ENCODE results near the gene PIANP.

The PIANP gene

GRCh38 chr12:6653987-6654386 lies 46.6 kb downstream of the PIANP start:
- no peak overlapping the region for H3K4me3 ChIP-seq (ENCODE audit: low read depth, low read length)
- no peaks in the 10 kb centered on the region for H3K9me3 ChIP-seq (ENCODE audit: control insufficient read depth, insufficient read depth, low read length)
- no peaks in the 10 kb centered on the region for H3K4me1 ChIP-seq (ENCODE audit: control insufficient read depth, insufficient read depth, low read length)
- H3K36me3 ChIP-seq (ENCODE audit: control insufficient read depth, insufficient read depth, low read length) = peaks cover 12% of the 10 kb centered on the region
- no peak overlapping the region for H3K9ac ChIP-seq (ENCODE audit: low read depth, low read length)
- no peaks in the 10 kb centered on the region for H3K27me3 ChIP-seq (ENCODE audit: control insufficient read depth, insufficient read depth, low read length)

GRCh38 chr12:6653342-6653741 lies 47.3 kb downstream of the PIANP start:
- peaks cover 12% of the 10 kb centered on the region for H3K36me3 ChIP-seq (ENCODE audit: control insufficient read depth, insufficient read depth, low read length)

GRCh38 chr12:6652391-6652790 lies 48.2 kb downstream of the PIANP start:
- Histone ChIP-seq H3K36me3 (ENCODE audit: control insufficient read depth, insufficient read depth, low read length) (peaks cover 12% of the 10 kb centered on the region), H3K4me3 (ENCODE audit: low read depth, low read length) (no peak overlapping the region), H3K27me3 (ENCODE audit: control insufficient read depth, insufficient read depth, low read length) (no peaks in the 10 kb centered on the region), H3K9ac (ENCODE audit: low read depth, low read length) (no peak overlapping the region), H3K9me3 (ENCODE audit: control insufficient read depth, insufficient read depth, low read length) (no peaks in the 10 kb centered on the region), H3K4me1 (ENCODE audit: control insufficient read depth, insufficient read depth, low read length) (no peaks in the 10 kb centered on the region)

More at GRCh38 chr12:6653342-6653741, 47.3 kb downstream of the PIANP start:
- no peak overlapping the region for H3K9ac ChIP-seq (ENCODE audit: low read depth, low read length)
- no peaks in the 10 kb centered on the region for H3K27me3 ChIP-seq (ENCODE audit: control insufficient read depth, insufficient read depth, low read length)
- no peaks in the 10 kb centered on the region for H3K4me1 ChIP-seq (ENCODE audit: control insufficient read depth, insufficient read depth, low read length)
- no peaks in the 10 kb centered on the region for H3K9me3 ChIP-seq (ENCODE audit: control insufficient read depth, insufficient read depth, low read length)
- no peak overlapping the region for H3K4me3 ChIP-seq (ENCODE audit: low read depth, low read length)

- H3K4me1 ChIP-seq (ENCODE audit: control insufficient read depth, insufficient read depth, low read length) = no peaks in the 10 kb centered on the region
- H3K36me3 ChIP-seq (ENCODE audit: control insufficient read depth, insufficient read depth, low read length) = peaks cover 12% of the 10 kb centered on the region
These were observed 49.8 kb downstream of the PIANP start for GRCh38 chr12:6650832-6651231.

GRCh38 chr12:6647083-6647604 lies 53.5 kb downstream of the PIANP start, which contains the start of gene ACRBP:
ACRBP (minus strand) TSS chr12:6647432; CDS start chr12:6647366, 66 bp downstream.
- H3K4me1 ChIP-seq (ENCODE audit: control insufficient read depth, insufficient read depth, low read length) = no peaks in the 10 kb centered on the region
- H3K9ac ChIP-seq (ENCODE audit: low read depth, low read length) = no peak within 1 kb of the TSS
- H3K36me3 ChIP-seq (ENCODE audit: control insufficient read depth, insufficient read depth, low read length) = peaks cover 11% of the 10 kb centered on the region
- peak within 1 kb of the TSS; percentile 52 for H3K4me3 ChIP-seq (ENCODE audit: low read depth, low read length)
- peaks cover 17% of the 10 kb centered on the region for H3K27me3 ChIP-seq (ENCODE audit: control insufficient read depth, insufficient read depth, low read length)
- no peaks in the 10 kb centered on the region for H3K9me3 ChIP-seq (ENCODE audit: control insufficient read depth, insufficient read depth, low read length)

More at GRCh38 chr12:6650832-6651231, 49.8 kb downstream of the PIANP start:
- H3K9ac ChIP-seq (ENCODE audit: low read depth, low read length) = no peak overlapping the region
- peaks cover 10% of the 10 kb centered on the region for H3K27me3 ChIP-seq (ENCODE audit: control insufficient read depth, insufficient read depth, low read length)
- no peak overlapping the region for H3K4me3 ChIP-seq (ENCODE audit: low read depth, low read length)
- no peaks in the 10 kb centered on the region for H3K9me3 ChIP-seq (ENCODE audit: control insufficient read depth, insufficient read depth, low read length)

GRCh38 chr12:6646276-6647082 lies 54.1 kb downstream of the PIANP start:
- peak overlapping the region; percentile 52 for H3K4me3 ChIP-seq (ENCODE audit: low read depth, low read length)
- H3K36me3 ChIP-seq (ENCODE audit: control insufficient read depth, insufficient read depth, low read length) = peaks cover 6% of the 10 kb centered on the region
- H3K27me3 ChIP-seq (ENCODE audit: control insufficient read depth, insufficient read depth, low read length) = peaks cover 19% of the 10 kb centered on the region
- no peak overlapping the region for H3K9ac ChIP-seq (ENCODE audit: low read depth, low read length)
- no peaks in the 10 kb centered on the region for H3K4me1 ChIP-seq (ENCODE audit: control insufficient read depth, insufficient read depth, low read length)
- H3K9me3 ChIP-seq (ENCODE audit: control insufficient read depth, insufficient read depth, low read length) = no peaks in the 10 kb centered on the region

- H3K9ac ChIP-seq (ENCODE audit: low read depth, low read length) = no peak overlapping the region
- H3K4me3 ChIP-seq (ENCODE audit: low read depth, low read length) = no peak overlapping the region
- no peaks in the 10 kb centered on the region for H3K4me1 ChIP-seq (ENCODE audit: control insufficient read depth, insufficient read depth, low read length)
- H3K27me3 ChIP-seq (ENCODE audit: control insufficient read depth, insufficient read depth, low read length) = peaks cover 27% of the 10 kb centered on the region
- H3K36me3 ChIP-seq (ENCODE audit: control insufficient read depth, insufficient read depth, low read length) = no peaks in the 10 kb centered on the region
- H3K9me3 ChIP-seq (ENCODE audit: control insufficient read depth, insufficient read depth, low read length) = no peaks in the 10 kb centered on the region
These were observed 55.7 kb downstream of the PIANP start for GRCh38 chr12:6644903-6645302.

GRCh38 chr12:6644257-6644596 lies 56.4 kb downstream of the PIANP start:
- Histone ChIP-seq H3K4me1 (ENCODE audit: control insufficient read depth, insufficient read depth, low read length) (no peaks in the 10 kb centered on the region), H3K27me3 (ENCODE audit: control insufficient read depth, insufficient read depth, low read length) (peaks cover 27% of the 10 kb centered on the region), H3K4me3 (ENCODE audit: low read depth, low read length) (no peak overlapping the region), H3K9ac (ENCODE audit: low read depth, low read length) (peak overlapping the region; percentile 32), H3K9me3 (ENCODE audit: control insufficient read depth, insufficient read depth, low read length) (no peaks in the 10 kb centered on the region), H3K36me3 (ENCODE audit: control insufficient read depth, insufficient read depth, low read length) (no peaks in the 10 kb centered on the region)
